GM12892 (cell line): Measurements from ENCODE around the gene FLCN.

Source experiments
- POLR2A ChIP-seq: IDR thresholded peaks from 2 replicates; pipeline ENCODE4 v1.6.1; 2011; ENCODE audit warnings: low read depth, low read length, control low read depth
- POLR2AphosphoS5 ChIP-seq: IDR thresholded peaks from 2 replicates; pipeline ENCODE4 v1.6.1; 2011; ENCODE audit warnings: low read depth, low read length, control low read depth

GRCh38 chr17:17196776-17197175, 40.2 kb downstream of the FLCN start:
- no peak for TF ChIP-seq POLR2A
- no peak for TF ChIP-seq POLR2AphosphoS5
